GM18519 (cell line): Measurements from ENCODE around the gene CYP3A5.
"Not testable (repeated sequence)": the region's sequence is repeated elsewhere in the genome, so short reads cannot be mapped to it uniquely, and the experiment has no call there.

Source experiments
- ATAC-seq: cut with Tn5 transposase; IDR thresholded peaks from one replicate; pipeline ENCODE4 v1.9.1; 2021; ENCODE audit warnings: mild to moderate bottlenecking, moderate library complexity; ENCODE audit not compliant: unreplicated experiment, low FRiP score

The CYP3A5 gene

GRCh38 chr7:99643464-99643863 lies 36.3 kb downstream of the CYP3A5 start:
- no peak for ATAC-seq

GRCh38 chr7:99642027-99642426 lies 37.8 kb downstream of the CYP3A5 start:
- no peak for ATAC-seq

GRCh38 chr7:99639267-99639666 lies 40.5 kb downstream of the CYP3A5 start:
- no peak for ATAC-seq

- ATAC-seq, result no peak
Measured at GRCh38 chr7:99638731-99639130, 41.1 kb downstream of the CYP3A5 start.

- not testable (repeated sequence) for ATAC-seq
Measured at GRCh38 chr7:99637414-99637813, 42.4 kb downstream of the CYP3A5 start.

- no peak for ATAC-seq
Measured at GRCh38 chr7:99631295-99632109, 48.3 kb downstream of the CYP3A5 start.

GRCh38 chr7:99629643-99630042 lies 50.2 kb downstream of the CYP3A5 start:
- ATAC-seq, result no peak

GRCh38 chr7:99628471-99629465 lies 51.0 kb downstream of the CYP3A5 start:
- ATAC-seq, result no peak

- ATAC-seq, result no peak
Measured at GRCh38 chr7:99627513-99627912, 52.3 kb downstream of the CYP3A5 start.

GRCh38 chr7:99626661-99627060 lies 53.1 kb downstream of the CYP3A5 start:
- no peak for ATAC-seq

- ATAC-seq, result no peak
Measured at GRCh38 chr7:99625961-99626360, 53.8 kb downstream of the CYP3A5 start.

GRCh38 chr7:99625321-99625720 lies 54.5 kb downstream of the CYP3A5 start:
- no peak for ATAC-seq

GRCh38 chr7:99624484-99624883 lies 55.3 kb downstream of the CYP3A5 start:
- ATAC-seq, result no peak

GRCh38 chr7:99623702-99624447 lies 55.9 kb downstream of the CYP3A5 start:
- no peak for ATAC-seq

- no peak for ATAC-seq
Measured at GRCh38 chr7:99623091-99623693, 56.6 kb downstream of the CYP3A5 start.

- no peak for ATAC-seq
Measured at GRCh38 chr7:99622596-99622995, 57.2 kb downstream of the CYP3A5 start.

GRCh38 chr7:99621271-99621670 lies 58.5 kb downstream of the CYP3A5 start:
- ATAC-seq, result no peak

GRCh38 chr7:99619571-99620130 lies 60.1 kb downstream of the CYP3A5 start:
- no peak for ATAC-seq

- no peak for ATAC-seq
Measured at GRCh38 chr7:99618726-99619125, 61.1 kb downstream of the CYP3A5 start.
